Astrocyte of the hippocampus (primary cell): ENCODE results near the gene FBXL20.

Experiments
- DNase-seq: peaks from one replicate; pipeline ENCODE4 v3.0.0; 2011; ENCODE audit warnings: low read depth, low spot score

FBXL20 gene

DNA sequence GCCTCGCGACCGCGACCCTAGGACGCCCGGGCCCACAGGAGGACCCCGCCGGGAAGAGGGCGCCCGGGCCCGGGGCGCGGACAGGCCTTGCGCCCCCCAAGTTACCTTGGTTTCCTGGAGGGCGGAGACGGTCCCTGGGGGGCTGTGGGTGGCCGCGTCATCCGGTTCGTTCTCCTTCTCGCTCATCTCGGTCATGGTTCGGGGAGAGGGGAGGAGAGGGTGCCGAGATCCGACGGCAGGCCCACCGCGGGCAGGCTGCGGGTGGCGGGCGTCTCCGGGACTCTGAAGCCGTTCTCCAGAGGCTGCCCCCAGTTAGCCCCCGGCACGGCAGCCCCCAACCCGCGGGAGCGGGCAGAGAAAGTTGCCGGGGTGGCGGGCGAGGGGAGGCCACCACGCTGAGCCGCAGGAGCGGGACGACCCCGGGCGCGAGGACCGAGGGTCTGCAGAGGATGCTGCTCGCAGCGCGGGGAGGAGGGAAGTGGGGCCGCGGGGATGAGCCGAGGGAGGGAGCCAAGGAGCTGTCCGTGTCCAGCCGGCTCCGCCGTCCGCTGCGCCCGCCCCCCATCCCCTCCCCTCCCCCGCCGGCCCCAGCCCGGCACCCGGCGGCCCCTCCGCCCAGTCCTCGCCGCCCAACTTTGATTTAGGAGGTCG, 176.0 kb downstream of the FBXL20 start, which contains the start of gene STAC2:
STAC2 (minus strand) TSS at position 638 of the 651 bp plus-strand sequence; CDS start at position 195, 443 bp downstream.
- DNase-seq = no peak

DNA sequence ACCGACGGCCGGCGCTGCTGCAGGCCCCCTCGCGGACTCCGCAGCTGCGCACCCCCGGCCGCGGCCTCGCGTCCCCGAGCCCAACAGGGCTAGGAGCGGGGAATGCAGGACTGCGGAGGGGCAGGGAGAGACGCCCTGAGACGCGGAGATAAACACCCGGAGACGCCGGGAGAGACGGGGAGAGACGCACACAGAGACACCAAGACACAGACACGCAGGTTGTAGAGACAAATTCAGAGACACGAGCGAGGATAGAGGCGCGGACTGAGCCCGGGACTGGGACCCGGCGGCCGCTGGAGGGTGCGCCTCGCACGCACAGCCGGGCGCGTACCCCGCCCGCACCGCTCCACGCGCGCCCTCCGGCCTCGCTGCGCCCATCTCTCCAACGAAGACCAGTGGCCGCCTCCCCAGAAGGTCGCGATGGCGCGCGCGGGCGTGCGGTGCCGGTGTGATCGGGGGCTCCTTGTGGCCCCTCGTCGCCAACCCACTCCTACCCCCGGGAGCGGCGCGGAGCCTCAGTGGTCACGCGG, 176.6 kb downstream of the FBXL20 start:
- DNase-seq = peak; percentile 33

DNA sequence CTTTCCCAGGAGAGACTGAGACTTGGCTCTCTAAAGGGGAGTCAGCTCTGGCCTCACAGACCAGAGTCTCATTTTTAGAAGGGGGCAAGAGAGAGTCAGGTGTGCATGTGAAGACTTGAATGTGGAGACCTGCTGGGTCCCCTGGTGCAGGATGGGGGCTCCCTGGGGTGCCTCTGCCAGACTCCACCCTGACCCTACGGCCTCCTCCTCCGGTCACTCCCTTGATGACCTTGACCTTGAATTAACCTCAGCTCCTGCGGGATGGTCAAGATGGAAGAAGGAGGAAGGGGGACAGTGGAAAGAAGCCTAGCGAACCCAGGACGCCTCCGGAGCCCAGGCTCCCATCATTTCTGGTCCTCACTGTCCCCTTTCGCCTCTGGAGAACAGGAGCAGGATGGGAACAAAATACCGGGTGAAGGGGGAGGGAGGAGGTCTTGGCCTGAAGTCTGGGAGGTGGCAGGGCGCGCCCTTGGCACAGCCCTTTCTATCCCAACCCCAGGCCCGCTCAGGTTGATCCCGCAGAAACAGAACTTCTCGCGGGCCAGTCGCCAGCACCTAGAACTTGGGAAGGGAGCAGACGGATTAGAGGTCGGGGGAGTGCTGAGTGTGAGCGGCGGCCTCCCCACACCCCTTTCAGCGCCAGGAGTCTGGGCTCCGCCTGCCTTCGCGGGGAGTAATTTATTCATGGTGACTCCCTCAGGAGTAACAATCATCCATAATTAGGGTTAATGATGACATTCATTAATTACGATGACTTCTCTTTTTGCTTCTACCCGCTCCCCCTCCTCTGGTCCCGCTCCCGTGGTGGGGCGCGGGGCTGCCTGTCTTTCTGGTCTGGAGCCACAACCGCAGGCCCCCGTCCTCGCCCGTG, 177.3 kb downstream of the FBXL20 start:
- DNase-seq = no peak

DNA sequence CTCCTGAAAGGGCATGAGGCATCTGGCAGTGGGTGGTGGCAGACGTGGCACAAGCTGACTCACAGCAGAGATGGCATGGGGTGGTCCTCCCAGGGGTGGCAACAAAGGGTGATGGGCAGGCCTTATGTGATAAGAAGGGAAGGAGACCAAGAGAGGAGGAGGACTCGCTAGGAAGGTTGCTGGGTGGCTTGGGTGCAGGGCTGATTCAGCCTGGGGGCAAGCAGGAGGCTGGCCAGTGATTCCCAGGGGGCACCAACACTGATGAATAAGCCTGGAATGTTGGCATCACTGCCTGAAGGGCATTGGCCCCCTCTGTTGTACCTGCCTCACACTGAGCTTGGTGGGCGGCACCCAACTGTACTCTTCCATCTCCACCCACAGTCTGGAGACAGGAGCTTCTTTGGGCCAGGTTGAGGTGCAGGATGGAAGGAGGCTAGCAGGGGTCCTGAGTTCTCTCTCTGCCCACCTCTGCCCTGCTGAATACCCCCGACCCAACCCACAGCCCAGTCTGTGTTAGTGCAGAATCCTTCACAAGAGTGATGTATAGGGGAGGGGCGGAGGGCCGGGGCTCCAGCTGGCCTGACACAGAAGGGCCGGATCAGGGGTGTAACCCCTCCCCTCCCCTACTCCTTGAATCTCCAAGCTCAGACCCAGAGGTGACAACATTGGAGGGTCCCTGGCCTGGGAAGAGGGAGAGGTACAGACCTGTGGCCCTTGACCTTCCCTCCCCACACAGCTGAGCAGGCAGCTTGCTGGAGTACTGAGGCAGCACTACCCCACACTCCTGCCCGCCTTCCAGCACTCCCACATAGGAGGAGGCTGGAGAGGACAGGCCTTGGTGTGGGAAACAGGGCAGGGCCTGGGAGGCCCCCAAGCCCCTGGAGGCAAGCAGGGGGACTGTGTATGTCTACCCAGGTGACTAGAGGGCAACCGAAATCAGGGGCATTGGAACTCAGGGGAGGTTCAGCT, 178.3 kb downstream of the FBXL20 start:
- no peak for DNase-seq

DNA sequence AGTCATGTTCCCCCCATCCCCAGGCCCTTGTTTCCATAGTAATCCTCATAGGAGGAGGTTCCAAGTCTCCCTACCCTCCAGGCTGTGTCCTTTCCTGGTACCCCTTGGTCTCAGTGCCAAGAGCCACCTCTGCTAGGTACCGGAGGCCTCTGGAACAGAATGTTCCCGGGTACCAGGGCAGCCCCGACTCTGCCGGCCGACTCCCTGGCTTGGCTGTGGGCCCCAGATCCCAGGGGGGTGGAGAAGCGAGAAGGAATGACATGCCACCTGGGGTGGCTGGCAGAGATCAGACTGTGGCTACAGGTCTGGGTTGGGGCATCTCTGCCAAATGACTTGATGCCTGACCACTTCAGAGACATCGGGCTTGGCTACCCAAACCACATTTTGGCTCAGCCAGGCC, 179.3 kb downstream of the FBXL20 start:
- DNase-seq = no peak

DNA sequence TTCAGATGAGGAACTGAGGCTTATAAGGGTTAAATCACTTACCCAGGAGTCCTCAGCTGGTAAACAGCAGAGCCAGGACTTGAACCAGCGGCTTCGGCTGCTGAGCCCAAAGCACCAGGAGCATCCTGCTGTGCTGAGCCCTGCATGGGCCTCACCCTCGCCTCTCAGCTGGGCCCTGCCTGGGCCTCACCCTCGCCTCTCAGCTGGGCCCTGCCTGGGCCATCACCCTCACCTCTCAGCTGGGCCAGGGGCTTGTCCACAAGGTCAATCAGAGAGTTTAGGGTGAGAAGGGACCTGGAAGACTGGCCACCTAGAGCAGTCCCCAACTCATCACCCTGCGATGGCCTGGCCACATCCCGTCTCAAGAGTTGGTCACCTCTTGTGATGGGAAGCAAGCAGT, 179.9 kb downstream of the FBXL20 start:
- DNase-seq = no peak

DNA sequence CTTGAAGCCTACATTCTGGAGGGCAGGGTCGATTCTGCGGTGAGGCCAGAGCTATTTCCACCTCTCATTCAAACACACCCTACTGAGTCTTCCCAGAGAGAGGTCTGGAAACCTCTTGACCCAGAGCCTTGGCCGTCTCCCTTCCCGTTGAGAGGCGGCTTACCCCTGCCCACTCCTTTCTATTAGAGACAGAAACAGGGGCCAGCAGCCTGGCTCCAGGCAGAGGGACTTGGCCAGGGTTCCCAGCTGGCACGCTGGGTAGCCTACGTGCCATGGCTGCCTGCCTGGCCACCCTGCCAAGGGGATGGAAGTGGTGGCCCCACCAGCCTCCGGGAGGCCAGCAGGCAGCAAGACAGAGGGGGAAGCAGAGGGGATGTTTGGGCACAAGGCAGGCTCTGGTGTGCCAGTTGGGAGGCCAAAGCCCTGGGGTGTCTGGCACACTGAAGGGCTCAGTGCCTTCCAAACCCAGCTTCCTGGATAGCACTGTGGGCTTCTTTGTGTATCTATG, 181.7 kb downstream of the FBXL20 start:
- DNase-seq = no peak

DNA sequence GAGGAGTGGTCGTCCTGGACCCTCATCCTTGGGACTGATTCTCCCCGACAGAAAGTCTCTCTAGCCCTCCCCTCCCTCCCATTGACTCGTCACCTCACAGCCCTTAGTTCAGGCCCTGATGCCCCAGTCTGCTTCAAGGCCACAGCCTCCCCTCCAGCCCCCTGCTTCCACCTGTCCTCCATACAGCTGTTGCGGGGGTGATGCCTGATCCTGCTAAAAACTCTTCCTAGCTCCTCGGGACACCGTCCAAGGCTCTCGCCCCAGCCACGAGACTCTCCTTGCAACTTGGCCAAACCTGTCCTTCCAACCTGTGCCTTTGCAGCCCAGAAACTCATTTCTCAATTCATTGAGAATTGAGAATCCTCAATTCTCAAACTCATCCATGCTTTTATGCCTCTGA, 182.5 kb downstream of the FBXL20 start:
- no peak for DNase-seq

DNA sequence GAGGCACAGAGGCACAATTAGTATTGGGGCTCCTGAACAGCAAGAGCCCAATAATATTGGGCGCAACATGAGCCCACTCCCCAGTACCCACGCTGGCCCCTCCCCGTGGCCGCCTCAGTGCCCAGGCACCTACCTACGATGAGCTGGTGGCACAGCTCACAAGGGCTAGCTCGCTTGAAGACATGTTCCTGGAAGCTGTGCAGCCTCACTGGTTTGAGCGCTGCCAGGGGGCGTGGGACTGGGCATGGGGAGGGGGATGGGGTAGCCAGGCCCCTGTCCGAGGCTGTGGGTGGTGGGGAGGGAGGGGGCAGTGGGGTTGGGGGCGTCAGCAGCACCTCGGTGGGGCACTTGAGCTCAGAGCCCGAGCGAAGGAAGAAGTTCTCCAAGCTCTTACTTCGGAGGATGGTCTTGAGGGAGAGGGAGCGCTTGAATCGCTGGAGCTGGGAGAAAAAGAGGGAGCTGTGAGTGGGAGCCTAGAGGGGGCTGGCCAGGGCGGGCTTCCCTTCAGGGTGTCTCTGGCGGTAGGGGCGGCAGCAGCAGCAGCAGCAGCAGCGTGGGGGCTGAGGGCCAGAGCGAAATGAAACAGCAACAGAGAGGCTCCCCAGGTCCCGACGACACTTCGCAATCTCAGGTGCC, 183.6 kb downstream of the FBXL20 start:
- DNase-seq = no peak

DNA sequence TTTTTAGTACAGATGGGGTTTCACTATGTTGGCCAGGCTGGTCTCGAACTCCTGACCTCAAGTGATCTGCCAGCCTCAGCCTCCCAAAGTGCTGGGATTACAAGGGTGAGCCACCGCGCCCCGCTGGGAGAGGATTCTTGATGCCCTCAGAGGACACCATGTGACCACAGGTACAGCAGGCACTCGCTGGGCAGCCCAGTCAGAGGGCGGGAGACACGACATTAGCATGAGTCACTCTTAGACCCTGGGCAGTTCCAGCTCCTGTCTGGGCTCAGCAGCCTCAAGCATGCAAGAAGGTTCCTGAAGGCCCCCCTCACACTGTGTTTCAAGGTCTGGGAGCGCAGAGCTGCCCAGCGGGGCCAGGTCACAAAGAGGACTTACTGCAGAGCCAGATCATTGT, 187.6 kb downstream of the FBXL20 start:
- peak; percentile 69 for DNase-seq

DNA sequence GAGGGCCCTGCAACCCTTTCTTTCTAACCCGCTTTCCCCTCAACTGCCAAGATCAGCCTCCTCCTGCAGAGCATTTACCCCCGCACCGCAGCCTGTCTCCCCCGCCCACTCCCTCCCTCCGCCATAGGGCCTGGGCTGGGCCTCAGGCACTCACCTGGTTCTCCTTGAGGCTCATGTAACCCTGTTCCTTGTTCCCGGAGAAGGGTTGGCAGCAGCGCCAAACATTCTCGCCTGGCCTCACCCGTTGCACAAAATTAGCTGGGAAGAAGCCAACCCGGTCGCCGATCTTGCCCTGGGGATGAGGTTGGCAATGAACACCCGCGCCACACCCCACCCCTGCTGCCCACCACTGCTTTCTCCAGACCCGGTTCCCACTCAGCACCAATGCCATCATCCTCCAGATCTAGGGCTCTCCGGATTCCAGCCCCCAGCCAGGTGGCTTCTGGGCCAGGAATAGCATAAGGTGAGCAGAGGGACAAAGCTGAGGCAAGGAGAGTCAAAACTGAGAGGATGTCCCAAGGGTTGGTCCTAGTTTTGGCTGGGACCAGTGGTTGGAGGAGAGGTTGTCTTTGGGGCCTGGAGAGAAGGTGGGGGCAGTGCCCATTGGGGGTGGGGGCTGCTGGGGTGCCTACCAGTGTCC, 188.5 kb downstream of the FBXL20 start:
- no peak for DNase-seq

DNA sequence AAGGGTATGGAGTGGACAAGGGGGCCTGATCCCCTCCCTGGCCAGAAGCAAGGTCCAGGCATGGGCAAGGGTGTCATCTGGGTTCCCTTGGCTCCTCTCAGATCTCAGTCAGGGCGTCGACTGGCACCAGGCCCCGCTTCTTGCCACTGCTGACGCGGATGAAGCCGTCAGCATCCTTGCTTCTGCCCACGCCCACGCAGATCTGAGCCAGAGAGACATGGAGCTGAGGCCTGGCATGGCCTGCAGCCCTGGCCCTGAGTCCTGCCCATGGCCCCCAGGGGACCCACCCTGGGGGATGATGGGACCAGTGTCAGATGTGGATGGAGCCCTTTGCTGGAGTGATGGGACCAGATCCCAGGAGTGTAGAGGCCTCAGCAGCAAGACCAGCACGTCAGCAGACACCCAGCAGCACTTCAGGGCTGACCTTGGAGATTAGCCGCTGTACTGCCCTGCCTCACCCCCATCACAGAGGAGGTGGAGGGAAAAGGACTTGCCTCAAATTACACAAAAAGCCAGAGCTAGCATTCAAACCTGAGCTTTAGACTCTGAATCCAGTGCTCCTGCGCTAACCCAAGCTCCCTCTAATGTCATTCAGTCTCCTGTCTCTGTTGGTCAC, 189.1 kb downstream of the FBXL20 start:
- no peak for DNase-seq

DNA sequence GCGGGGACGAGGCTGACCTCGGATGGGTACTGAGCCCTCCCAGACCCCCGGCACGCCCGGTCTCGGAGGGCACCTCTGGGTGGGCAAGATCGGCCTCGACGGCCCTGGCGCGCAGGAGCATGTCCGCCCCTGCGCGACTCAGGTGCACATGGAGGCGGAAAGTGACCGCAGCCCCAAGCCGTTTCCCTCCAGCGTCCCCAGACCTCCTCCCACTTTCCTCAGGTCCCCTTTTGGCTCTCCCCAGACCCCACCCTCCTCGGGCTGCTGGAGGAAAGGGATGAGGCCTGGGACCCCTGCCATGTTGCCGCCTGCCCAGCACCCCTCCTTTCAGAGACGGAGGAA, 191.4 kb downstream of the FBXL20 start:
- DNase-seq = no peak

DNA sequence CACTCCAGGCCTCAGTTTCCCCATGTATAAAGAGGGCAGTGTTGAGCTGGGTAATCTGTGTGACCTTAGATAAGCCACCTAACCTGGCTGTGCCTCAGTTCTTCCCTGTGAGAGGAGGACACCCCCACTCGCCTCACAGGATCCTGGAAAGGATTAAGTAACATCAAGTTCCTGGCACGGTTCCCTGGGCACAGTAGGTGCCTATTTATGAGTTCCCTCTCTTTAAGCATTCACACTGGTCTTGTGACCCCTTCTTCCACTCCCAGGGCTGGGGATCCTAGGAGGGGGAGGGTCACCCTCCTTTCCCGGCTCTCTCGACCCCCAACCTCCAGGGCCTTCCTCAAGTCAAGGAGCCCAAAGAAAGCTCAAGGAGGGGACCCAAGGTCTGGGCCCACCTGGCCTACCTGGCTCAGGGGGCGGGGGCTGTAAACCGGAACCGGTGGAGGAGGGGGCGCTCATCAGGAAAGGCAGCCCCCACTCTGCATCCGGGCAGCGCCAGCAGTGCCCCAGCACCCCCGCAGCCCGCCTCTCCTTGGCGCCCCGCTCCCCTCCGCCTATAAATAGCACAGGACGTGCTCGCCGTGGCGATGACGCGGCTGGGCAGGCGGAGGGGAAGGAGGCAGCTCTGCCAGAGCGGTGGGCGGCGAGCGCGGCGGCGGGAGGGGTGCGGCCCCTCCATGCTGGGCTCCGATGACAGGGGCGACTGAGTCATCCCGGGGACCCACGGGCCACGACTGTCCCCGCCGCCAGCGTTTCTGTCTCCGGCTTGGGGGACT, 191.9 kb downstream of the FBXL20 start:
- peak; percentile 80 for DNase-seq

DNA sequence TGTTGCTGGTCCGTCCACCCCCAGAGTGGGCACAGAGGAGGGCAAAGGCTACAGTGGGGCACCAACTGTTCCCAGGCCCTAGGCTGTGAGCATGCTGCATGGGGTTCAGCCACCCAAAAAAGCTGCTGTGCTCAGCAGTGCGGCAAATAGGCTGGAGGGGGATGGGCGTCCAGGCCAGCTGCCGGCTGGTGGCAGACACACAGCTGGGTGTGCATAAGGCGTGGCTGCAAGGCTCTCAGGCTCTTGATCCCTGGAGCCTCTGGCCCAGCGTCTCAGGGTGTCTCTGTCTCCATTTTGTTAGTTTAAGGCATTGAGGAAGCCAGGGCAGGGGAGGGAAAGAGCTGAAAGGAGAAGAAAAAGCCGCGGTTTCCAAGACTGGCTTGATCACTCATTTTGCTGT, 192.5 kb downstream of the FBXL20 start:
- DNase-seq = no peak

DNA sequence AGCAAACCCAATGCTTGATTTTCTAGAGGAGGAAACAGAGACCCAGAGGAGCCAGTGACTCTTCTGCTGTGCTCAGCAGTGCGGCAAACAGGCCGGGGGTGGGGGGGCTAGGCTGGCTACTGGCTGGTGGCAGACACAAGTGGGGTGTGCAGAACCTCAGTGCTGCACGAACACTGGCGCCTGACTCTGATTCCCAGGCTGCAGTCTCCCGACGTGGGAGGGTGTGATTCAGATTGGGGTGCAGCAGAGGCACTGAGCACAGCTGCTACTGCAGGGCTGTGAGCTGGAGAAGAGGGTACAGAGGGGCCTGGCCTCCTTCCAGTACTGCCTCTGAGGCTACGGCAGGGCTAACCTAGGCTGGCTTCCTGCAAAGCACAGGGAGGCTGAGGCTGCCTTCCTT, 193.3 kb downstream of the FBXL20 start:
- DNase-seq = no peak

DNA sequence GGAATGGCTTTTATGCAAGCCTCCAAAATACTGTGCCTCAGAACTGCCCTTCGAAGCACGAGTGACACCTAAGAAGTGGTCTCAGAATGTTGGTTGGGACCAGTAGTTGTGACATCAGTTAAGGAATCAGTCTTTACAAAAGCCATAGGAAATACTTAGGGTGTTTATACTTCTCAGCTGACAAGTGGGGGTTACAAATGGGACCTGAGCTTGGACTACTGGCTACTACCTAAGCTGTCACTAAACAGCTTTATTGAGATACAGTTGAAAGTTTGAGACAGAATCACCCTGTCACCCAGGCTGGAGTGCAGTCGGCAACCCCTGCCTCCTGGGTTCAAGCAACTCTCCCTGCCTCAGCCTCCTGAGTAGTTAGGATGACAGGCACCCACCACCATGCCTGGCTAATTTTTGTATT, 196.3 kb downstream of the FBXL20 start:
- no peak for DNase-seq

DNA sequence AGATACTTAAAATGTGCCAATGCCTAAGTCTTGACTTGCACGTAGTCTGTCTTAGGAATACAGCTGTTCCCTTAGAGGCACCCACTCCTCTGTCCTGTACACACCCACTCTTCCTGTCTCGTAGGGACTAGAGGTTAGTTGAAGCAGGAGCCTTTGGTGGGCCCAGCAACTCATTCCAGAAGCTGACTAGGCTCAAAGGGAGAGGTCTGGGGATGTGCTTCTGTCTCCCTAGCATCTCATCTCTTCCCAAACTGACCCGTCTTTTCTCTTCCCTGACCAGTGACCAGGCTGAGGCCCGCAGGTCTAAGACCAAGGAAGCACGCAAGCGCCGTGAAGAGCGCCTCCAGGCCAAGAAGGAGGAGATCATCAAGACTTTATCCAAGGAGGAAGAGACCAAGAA, 197.2 kb downstream of the FBXL20 start:
- DNase-seq = no peak
